H1 (cell line): ENCODE measurements around the gene APEX2. TPM values are rescaled to one million over a fixed set of nuclear protein-coding genes. Genes with fewer than 3 reads are reported as not detected.
"Not testable (repeated sequence)": the region's sequence is repeated elsewhere in the genome, so short reads cannot be mapped to it uniquely, and the experiment has no call there.

Experiments
- CTCF ChIA-PET: fragments of 300-600 bp; sonication (Branson Sonifier 250); formaldehyde crosslinking; loops from one replicate; lab custom pipeline; 2021; ENCODE audit not compliant: partially characterized antibody; lab: Charles Lee
- POLR2A ChIA-PET: fragments of 300-600 bp; sonication (Branson Sonifier 250); formaldehyde crosslinking; loops from one replicate; lab custom pipeline; 2021; ENCODE audit warnings: inconsistent platforms; ENCODE audit not compliant: partially characterized antibody; lab: Charles Lee
- DNase-seq, 2 experiments: peaks; one replicate each; pipeline versions ENCODE4 v3.0.0 to v3.0.0-alpha.2; 2010 to 2022; ENCODE audit warnings: low spot score in 2 of 2, low read depth in 1 of 2, mixed read lengths in 1 of 2
- FAIRE-seq: peaks from 2 replicates; lab custom pipeline; 2011; peaks lifted over from hg19 to GRCh38; lab: Jason Lieb, UNC
- H2AFZ ChIP-seq: 2 replicates; pipeline ENCODE4 v1.8.1; 2012; ENCODE audit warnings: low read length, inconsistent platforms
- H2AK5ac ChIP-seq: 2 replicates; pipeline ENCODE4 v1.6.1; 2013; ENCODE audit warnings: low read depth, low read length
- H2BK120ac ChIP-seq: replicated peaks from 2 replicates; pipeline ENCODE3; 2013; ENCODE audit warnings: low read depth, low read length, inconsistent platforms
- H2BK12ac ChIP-seq: 2 replicates; pipeline ENCODE4 v1.6.1; 2013; ENCODE audit warnings: low read depth, low read length
- H2BK15ac ChIP-seq: 2 replicates; pipeline ENCODE4 v1.6.1; 2013; ENCODE audit warnings: low read length
- H2BK20ac ChIP-seq: 2 replicates; pipeline ENCODE4 v1.6.1; 2013; ENCODE audit warnings: low read length
- H2BK5ac ChIP-seq: 2 replicates; pipeline ENCODE4 v1.6.1; 2013; ENCODE audit warnings: low read depth, low read length
- H3K14ac ChIP-seq: 2 replicates; pipeline ENCODE4 v1.6.1; 2013; ENCODE audit warnings: inconsistent platforms; ENCODE audit not compliant: insufficient read length
- H3K18ac ChIP-seq: 2 replicates; pipeline ENCODE4 v1.6.1; 2013; ENCODE audit warnings: low read length; ENCODE audit errors: extremely low read depth
- H3K23ac ChIP-seq: 2 replicates; pipeline ENCODE4 v1.6.1; 2013; ENCODE audit warnings: inconsistent platforms; ENCODE audit not compliant: insufficient read length
- H3K23me2 ChIP-seq: 2 replicates; pipeline ENCODE4 v1.6.1; 2013; ENCODE audit warnings: low read depth, low read length
- H3K27ac ChIP-seq: 2 replicates; pipeline ENCODE4 v1.6.1; 2011; ENCODE audit warnings: low read depth, low read length, inconsistent platforms
- H3K27me3 ChIP-seq, 4 experiments: replicated peaks in 1 of 4; 1 replicate in 1 of 4; 2 replicates in 3 of 4; pipeline versions ENCODE4 v1.6.1 to v1.8.1; 2011 to 2013; ENCODE audit warnings: low read length in 3 of 4, mild to moderate bottlenecking in 3 of 4, inconsistent platforms in 2 of 4, mixed read lengths in 2 of 4, moderate library complexity in 1 of 4; ENCODE audit not compliant: control insufficient read depth in 3 of 4, insufficient read depth in 3 of 4; ENCODE audit errors: extremely low read depth in 1 of 4
- H3K36me3 ChIP-seq, 4 experiments: 2 replicates each; pipeline versions ENCODE4 v1.6.1 to v1.8.1; 2011 to 2013; ENCODE audit warnings: mild to moderate bottlenecking in 4 of 4, low read length in 3 of 4, moderate library complexity in 2 of 4, control low read depth in 1 of 4, inconsistent platforms in 1 of 4; ENCODE audit not compliant: insufficient read depth in 4 of 4, control insufficient read depth in 2 of 4
- H3K4ac ChIP-seq: replicated peaks from 2 replicates; pipeline ENCODE3; 2013; ENCODE audit warnings: low read length, low read depth, mixed read lengths, inconsistent platforms; ENCODE audit not compliant: insufficient read length
- H3K4me1 ChIP-seq, 4 experiments: replicated peaks in 1 of 4; 1 replicate in 1 of 4; 2 replicates in 3 of 4; pipeline versions ENCODE4 v1.6.1 to v1.8.1; 2011 to 2013; ENCODE audit warnings: low read length in 3 of 4, inconsistent platforms in 2 of 4, mixed read lengths in 1 of 4; ENCODE audit not compliant: insufficient read depth in 4 of 4, control insufficient read depth in 3 of 4
- H3K4me2 ChIP-seq, 2 experiments: 2 replicates each; pipeline versions ENCODE4 v1.6.1 to v1.8.1; 2011 to 2013; ENCODE audit warnings: low read depth in 2 of 2, low read length in 2 of 2, control low read depth in 1 of 2, inconsistent platforms in 1 of 2, mild to moderate bottlenecking in 1 of 2; ENCODE audit not compliant: insufficient read depth in 1 of 2
- H3K4me3 ChIP-seq, 4 experiments: fragments of 200-600, 300-600 bp in 1 of 4; sonication (generic), shearing (Covaris generic), sonication (Bioruptor Twin) in 1 of 4; 2 replicates each; pipeline versions ENCODE4 v1.5.1 to v1.8.1; 2011 to 2016; ENCODE audit warnings: low read length in 4 of 4, low read depth in 3 of 4, control low read depth in 2 of 4, inconsistent platforms in 2 of 4, mild to moderate bottlenecking in 2 of 4, mixed read lengths in 1 of 4, moderate library complexity in 1 of 4; ENCODE audit not compliant: insufficient read depth in 2 of 4; ENCODE audit errors: extremely low read depth in 1 of 4
- H3K56ac ChIP-seq: replicated peaks from 2 replicates; pipeline ENCODE3; 2013; ENCODE audit warnings: low read depth, mild to moderate bottlenecking, mixed read lengths, low read length, inconsistent platforms; ENCODE audit not compliant: insufficient read length
- H3K79me1 ChIP-seq: 2 replicates; pipeline ENCODE4 v1.6.1; 2013; ENCODE audit warnings: low read depth, low read length, control low read depth
- H3K79me2 ChIP-seq, 2 experiments: 2 replicates each; pipeline versions ENCODE4 v1.6.1 to v1.8.1; 2012 to 2013; ENCODE audit warnings: low read length in 2 of 2, mild to moderate bottlenecking in 2 of 2, inconsistent platforms in 1 of 2; ENCODE audit not compliant: insufficient read depth in 2 of 2, control insufficient read depth in 1 of 2
- H3K9ac ChIP-seq, 4 experiments: replicated peaks in 1 of 4; 1 replicate in 1 of 4; 2 replicates in 3 of 4; pipeline versions ENCODE4 v1.6.1 to v1.8.1; 2011 to 2013; ENCODE audit warnings: low read depth in 3 of 4, low read length in 3 of 4, control low read depth in 2 of 4, mild to moderate bottlenecking in 2 of 4, moderate library complexity in 2 of 4, inconsistent platforms in 1 of 4; ENCODE audit errors: extremely low read depth in 1 of 4
- H3K9me3 ChIP-seq, 2 experiments: 2 replicates each; pipeline versions ENCODE4 v1.6.1 to v1.8.1; 2012 to 2013; ENCODE audit warnings: mild to moderate bottlenecking in 2 of 2, moderate library complexity in 2 of 2, control low read depth in 1 of 2, inconsistent platforms in 1 of 2, low read depth in 1 of 2, low read length in 1 of 2, mixed read lengths in 1 of 2; ENCODE audit not compliant: insufficient read depth in 2 of 2
- H4K20me1 ChIP-seq, 2 experiments: replicated peaks in 1 of 2; 2 replicates each; pipeline versions ENCODE3 to v1.8.1; 2011 to 2013; ENCODE audit warnings: inconsistent platforms in 2 of 2, low read length in 2 of 2, mild to moderate bottlenecking in 1 of 2; ENCODE audit not compliant: insufficient read depth in 2 of 2, control insufficient read depth in 1 of 2
- H4K5ac ChIP-seq: 2 replicates; pipeline ENCODE4 v1.6.1; 2013; ENCODE audit warnings: low read length, low read depth, mixed read lengths, inconsistent platforms; ENCODE audit not compliant: insufficient read length
- H4K8ac ChIP-seq: 2 replicates; pipeline ENCODE4 v1.8.0; 2013; ENCODE audit warnings: mild to moderate bottlenecking, moderate library complexity, low read length, inconsistent platforms; ENCODE audit not compliant: insufficient read depth; ENCODE audit errors: extremely low read depth
- H4K91ac ChIP-seq: replicated peaks from 2 replicates; pipeline ENCODE3; 2013; ENCODE audit warnings: low read length, mixed read lengths, inconsistent platforms; ENCODE audit not compliant: insufficient read length
- CHD1 ChIP-seq: IDR thresholded peaks from 2 replicates; pipeline ENCODE4 v1.6.1; 2012; ENCODE audit warnings: low read depth, low read length, improper control_type of control experiment
- CTCF ChIP-seq, 3 experiments: IDR thresholded peaks; 1 replicate in 2 of 3; 2 replicates in 1 of 3; pipeline versions ENCODE4 v1.5.1 to v1.6.1; 2011; ENCODE audit warnings: low read length in 3 of 3, mild to moderate bottlenecking in 3 of 3, inconsistent platforms in 2 of 3, low read depth in 1 of 3, moderate library complexity in 1 of 3; ENCODE audit not compliant: insufficient read depth in 1 of 3; ENCODE audit errors: control extremely low read depth in 1 of 3
- JUND ChIP-seq: IDR thresholded peaks from 2 replicates; pipeline ENCODE4 v1.6.1; 2011; ENCODE audit warnings: mild to moderate bottlenecking, improper control_type of control experiment, low read length
- KDM5A ChIP-seq: fragments of 200-600 bp; IDR thresholded peaks from 2 replicates; pipeline ENCODE4 v1.7.1; 2012; ENCODE audit warnings: mild to moderate bottlenecking, low read length, inconsistent platforms, mixed read lengths
- RNF2 ChIP-seq: fragments of 200-900, 300-1000 bp; sonication (generic); IDR thresholded peaks from 2 replicates; pipeline ENCODE4 v1.7.1; 2016; ENCODE audit warnings: borderline replicate concordance, low read depth, mild to moderate bottlenecking, antibody characterized with exemption, low read length; ENCODE audit not compliant: poor library complexity, severe bottlenecking; ENCODE audit errors: missing control alignments
- ZNF274 ChIP-seq: IDR thresholded peaks from 2 replicates; pipeline ENCODE4 v1.7.0; 2012; ENCODE audit warnings: low read length, borderline replicate concordance; ENCODE audit errors: extremely low read depth
- WGBS, 2 experiments: shearing (Covaris generic) in 1 of 2; methylation state at CpG; one replicate each; pipeline versions ENCODE4 v1.1.6 to v1.1.7; 2013 to 2015; ENCODE audit warnings: low lambda C conversion rate in 2 of 2, mixed read lengths in 2 of 2, inconsistent platforms in 1 of 2, low coverage in 1 of 2, missing lambda C conversion rate in 1 of 2; ENCODE audit not compliant: insufficient replicate concordance in 2 of 2, insufficient coverage in 1 of 2, insufficient read length in 1 of 2; ENCODE audit errors: extremely low coverage in 1 of 2, missing lambda C conversion rate in 1 of 2; 5-methylcytosine and 5-hydroxymethylcytosine counted together
- polyA plus RNA-seq, 7 experiments: library from polyadenylated mRNA; depleted of rRNA in 3 of 7; stranded (reverse) in 5 of 7; unstranded in 2 of 7; fragments of >200 nt in 5 of 7; fragments of 200-250 nt in 2 of 7; gene quantifications; 1 replicate in 5 of 7; 2 replicates in 1 of 7; 4 replicates in 1 of 7; pipeline versions ENCODE4 v1.2.1 to v1.2.3, GENCODE V29; 2011 to 2013; ENCODE audit warnings: missing spikeins in 2 of 7, mixed read lengths in 2 of 7
- total RNA-seq: library from RNA; stranded (reverse); fragmentation: NEBNext Ultra II Directional; extraction: Animal tissue kit (Norgen Biotek cat#: 25700); gene quantifications from 2 replicates; pipeline ENCODE4 v1.2.1, GENCODE V29; 2021

The APEX2 gene
- total and polyA plus RNA-seq, 2 of the 8 experiments (the other 6 are each of a cell fraction or from before 2014, with no cell fraction given), result 18.9 to 36.4 TPM

GRCh38 chrX:54980334-54980733 is 19.8 kb upstream of the APEX2 start (continued):
- TF ChIP-seq JUND (no peak), CTCF (IDR thresholded peaks at IDR 0.05; ENCODE audit: control extremely low read depth in 1 of 3, insufficient read depth in 1 of 3, low read depth in 1 of 3, low read length in 3 of 3) (no peak), CHD1 (no peak), KDM5A (no peak), RNF2 (no peak), ZNF274 (no peak)

GRCh38 chrX:54983306-54983705 is 16.9 kb upstream of the APEX2 start:
- WGBS, 2 experiments, result 91% methylated on average over 2 of the region's 2 CpGs; no CpG with 5 or more reads in 1 of the 2 experiments
- POLR2A ChIA-PET, H3K14ac ChIP-seq, H3K23ac ChIP-seq, DNase-seq, H3K4me3 ChIP-seq, H3K23me2 ChIP-seq, H3K27ac ChIP-seq, H4K8ac ChIP-seq, H3K79me1 ChIP-seq, H2BK5ac ChIP-seq, H2AK5ac ChIP-seq, H4K20me1 ChIP-seq, H3K56ac ChIP-seq, H3K4me1 ChIP-seq, H3K9me3 ChIP-seq, H2BK12ac ChIP-seq, H3K4me2 ChIP-seq, FAIRE-seq, H3K27me3 ChIP-seq, H3K9ac ChIP-seq, H3K4ac ChIP-seq, H3K79me2 ChIP-seq, H4K5ac ChIP-seq, H2BK20ac ChIP-seq, CTCF ChIA-PET, H2BK15ac ChIP-seq, H3K36me3 ChIP-seq, H2BK120ac ChIP-seq, H3K18ac ChIP-seq, H4K91ac ChIP-seq, H2AFZ ChIP-seq: not testable (repeated sequence)
